ENCODE results near the gene ZNF440.
"Not testable (repeated sequence)": the region's sequence is repeated elsewhere in the genome, so short reads cannot be mapped to it uniquely, and the experiment has no call there.

The ZNF440 gene

DNA sequence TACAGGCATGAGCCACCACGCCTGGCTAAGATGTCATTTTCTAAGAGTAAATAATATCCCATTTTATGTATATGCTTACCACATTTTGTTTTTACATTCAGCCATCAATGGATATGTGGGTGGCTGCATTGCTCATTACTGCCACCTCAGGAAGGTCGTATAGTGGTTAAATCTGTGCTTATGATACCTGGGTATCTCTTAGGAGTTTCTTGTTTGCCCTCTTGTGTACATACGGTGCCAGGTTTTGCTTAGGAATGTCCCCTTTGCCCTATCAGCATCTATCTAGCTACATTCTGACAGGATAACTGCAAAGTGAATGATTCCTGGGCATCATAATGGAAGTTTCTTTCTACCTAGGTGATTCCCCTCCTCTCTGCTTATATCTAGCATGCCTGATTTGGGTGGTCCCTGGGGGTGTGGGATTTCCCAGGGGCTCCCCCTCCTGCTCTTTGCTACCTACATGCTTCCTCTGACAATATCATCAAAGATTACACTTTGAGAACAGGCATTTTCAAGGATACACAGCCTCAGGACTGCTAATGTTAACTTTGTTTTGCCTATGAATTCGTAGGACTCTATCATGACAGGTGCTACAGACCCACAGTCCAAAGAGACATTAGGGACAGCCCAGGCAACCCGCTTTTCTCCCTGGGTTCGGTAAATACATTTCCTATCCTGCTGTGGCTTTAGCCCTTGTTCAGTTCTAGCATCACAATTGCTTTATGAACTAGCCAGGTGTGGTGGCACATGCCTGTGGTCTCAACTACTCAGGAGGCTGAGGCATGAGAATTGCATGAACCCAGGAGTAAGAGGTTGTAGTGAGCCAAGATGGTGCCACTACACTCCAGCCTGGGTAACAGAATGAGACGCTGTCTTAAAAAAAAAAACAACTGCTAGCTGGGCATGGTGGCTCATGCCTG lies 15.1 kb downstream of the ZNF440 start:
- not testable (repeated sequence) for DNase-seq

DNA sequence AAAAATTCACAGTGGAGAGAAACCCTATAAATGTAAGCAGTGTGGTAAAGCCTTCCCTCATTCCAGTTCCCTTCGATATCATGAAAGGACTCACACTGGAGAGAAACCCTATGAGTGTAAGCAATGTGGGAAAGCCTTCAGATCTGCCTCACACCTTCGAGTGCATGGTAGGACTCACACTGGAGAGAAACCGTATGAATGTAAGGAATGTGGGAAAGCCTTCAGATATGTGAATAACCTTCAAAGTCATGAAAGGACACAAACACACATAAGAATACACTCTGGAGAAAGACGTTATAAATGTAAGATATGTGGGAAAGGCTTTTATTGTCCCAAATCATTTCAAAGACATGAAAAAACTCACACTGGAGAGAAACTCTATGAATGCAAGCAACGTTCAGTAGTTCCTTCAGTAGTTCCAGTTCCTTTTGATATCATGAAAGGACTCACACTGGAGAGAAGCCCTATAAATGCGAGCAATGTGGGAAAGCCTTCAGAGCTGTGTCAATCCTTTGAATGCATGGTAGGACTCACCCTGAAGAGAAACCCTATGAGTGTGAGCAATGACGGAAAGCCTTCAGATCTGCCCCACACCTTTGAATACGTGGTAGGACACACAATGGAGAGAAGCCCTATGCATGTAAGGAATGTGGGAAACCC lies 18.3 kb downstream of the ZNF440 start:
- no peak for DNase-seq

DNA sequence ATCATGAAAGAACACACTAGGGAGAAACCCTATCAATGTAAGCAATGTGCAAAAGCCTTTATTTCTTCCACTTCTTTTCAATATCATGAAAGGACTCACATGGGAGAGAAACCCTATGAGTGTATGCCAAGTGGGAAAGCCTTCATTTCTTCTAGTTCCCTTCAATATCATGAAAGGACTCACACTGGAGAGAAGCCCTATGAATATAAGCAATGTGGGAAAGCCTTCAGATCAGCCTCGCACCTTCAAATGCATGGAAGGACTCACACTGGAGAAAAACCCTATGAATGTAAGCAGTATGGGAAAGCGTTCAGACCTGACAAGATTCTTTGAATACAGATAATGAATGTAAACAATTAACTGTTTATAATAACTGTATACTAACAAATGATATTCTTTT lies 19.5 kb downstream of the ZNF440 start:
- DNase-seq = no peak

DNA sequence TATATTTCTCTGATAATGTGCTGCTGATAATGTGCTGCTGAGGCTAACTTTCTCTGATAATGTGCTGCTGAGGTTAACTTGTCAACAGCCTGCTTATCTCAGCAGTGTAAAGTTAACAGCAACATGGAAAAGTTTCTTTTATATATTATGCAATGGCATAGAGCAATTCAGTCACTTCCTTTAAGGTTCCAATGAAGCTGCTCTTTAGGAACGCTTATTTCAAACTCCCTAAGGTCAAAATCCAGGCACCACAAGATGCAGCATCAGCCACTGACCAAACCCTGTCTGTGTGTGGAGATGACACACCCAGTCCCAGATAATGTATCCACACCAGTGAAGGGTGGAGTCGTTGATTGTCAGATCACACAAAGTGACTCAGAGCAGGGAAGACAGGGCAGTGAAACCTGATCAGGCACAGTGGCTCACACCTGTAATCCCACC lies 21.6 kb downstream of the ZNF440 start:
- not testable (repeated sequence) for DNase-seq

DNA sequence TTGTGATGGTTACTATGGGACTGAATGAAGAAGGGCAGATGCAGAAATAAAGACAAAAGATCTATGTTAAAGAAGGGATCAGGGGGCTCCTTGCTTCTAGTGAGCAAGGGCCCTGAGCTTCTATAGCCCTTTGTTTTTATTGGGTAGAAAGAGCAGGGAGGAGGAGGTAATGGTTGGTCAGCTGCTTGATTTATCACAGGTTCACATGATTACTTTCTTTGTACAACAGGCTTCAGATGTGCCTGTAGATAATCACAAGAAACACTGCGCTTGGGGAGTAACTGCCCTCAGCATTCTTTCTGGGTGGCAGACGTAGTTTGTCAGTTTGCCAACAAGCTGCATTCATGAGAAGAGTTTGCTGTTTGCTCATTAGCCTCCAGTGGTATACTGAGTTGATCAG lies 29.6 kb downstream of the ZNF440 start:
- DNase-seq = no peak

DNA sequence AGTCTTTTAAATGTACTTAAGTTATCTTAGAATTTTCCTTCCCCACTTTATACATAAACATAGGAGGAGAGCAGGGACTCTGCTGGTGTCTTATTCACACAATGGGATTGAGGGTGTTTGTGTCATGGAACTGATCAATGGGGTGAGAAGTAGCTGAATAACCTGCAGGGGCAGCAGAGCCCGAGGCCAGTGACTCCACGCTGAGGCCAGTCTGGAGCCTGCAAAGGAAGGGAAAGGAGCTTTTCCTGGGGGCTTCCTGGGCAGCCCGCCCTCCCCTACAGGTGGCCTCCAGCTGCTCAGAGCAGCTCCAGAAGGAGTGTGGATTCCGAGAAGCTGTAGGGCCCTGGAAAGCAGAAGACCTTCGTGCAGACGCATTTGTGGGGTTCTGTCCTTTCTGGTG lies 33.5 kb downstream of the ZNF440 start:
- DNase-seq = not testable (repeated sequence)

DNA sequence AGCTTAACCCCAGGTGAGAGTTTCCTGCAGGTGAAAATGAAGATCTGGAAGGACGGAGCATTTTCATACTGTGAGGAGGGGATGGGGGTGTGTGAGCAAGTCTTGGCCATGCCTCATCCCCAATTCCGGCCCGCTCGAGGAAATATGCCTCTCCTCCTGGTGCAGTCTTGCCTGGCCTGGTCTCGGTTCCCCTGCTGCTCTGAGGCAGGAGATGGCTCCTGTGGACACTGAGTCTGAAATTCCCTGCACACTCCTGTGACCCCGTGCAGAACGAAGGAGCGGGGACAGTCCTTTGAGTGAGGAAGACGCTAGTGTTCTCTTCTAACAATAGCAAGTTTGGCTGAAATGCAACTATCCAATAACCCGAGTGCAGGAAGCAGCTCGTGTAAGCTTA lies 34.1 kb downstream of the ZNF440 start:
- DNase-seq = no peak

DNA sequence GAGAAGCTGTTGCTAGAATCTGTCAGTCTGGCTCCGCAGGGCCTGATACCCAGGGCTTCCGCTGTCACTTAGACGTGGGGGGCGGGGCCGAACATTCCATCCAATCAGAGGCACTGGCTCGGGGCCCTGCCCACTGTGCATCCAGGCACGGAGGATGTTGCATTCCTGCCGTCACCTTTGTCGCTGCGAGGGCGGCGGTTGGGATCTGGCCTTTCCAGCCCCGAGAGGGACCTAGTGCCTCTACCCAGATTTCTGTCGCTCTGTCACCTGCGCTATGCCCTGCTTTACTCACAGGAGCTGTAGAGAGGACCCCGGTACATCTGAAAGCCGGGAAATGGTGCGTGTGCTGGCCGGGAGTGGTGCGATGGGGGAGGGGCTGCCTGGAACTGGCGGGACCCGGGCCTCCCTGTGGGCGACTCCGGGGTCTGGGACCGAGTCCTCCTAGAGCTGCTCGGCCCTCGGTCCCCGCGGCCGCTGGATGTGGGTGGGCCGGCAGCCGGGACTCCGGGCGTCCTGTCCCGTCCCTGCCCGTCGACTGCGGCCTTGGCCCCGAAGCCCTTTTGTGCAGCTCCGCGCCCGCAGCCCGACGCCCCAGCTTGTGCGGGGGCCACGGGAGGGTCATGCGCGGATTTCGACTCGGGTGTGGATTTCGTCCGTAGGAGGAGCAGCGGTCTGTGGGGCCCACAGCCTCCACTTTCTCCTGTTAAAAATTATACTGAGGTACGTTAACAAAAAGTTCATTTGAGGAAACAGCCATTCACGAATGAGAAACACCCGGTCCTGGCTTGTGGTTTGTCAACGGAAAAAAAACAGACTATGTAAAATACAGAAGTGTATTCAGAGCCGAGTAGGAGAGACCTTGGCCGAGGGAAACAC lies 34.8 kb downstream of the ZNF440 start, which contains the start of gene ZNF439:
ZNF439 (plus strand) TSS at position 133 of the 876 bp plus-strand sequence; CDS start at position 275, 142 bp downstream.
- DNase-seq = peak; percentile 68

DNA sequence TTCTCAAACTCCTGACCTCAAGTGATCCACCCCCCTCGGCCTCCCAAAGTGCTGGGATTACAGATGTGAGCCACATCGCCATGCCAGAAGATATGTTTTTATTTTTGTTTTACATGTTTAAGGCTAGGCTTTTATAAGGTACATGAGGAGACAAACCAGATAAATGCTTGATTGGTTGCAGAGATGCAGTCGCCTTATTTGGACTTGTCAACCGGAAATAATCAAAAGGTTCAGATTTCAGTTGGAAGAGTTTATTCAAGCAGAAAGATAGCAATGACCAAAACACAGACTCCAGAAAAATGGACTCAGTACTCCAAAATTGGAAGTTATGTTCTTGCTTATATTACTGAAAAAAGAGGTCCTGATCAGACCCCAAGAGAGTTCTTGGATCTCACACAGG lies 36.2 kb downstream of the ZNF440 start:
- DNase-seq = not testable (repeated sequence)

DNA sequence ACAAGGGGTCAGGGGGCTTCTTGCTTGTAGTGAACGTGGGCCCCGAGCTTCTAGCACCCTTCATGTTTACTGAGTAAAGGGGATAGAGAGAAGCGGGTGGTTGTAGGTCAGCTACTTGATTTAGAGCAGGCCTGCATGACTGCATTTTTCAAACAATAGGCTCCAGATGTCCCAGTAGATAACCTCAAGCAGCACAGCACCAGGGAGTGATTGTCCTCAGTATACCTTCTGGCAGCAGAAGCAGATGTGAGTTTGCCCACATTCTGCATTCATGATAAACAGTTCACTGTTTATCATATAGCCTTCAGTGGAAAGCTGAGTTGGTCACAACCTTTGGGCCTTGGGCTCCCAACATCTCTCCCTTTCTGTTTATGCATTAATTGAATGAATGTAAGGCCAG lies 39.3 kb downstream of the ZNF440 start:
- DNase-seq = no peak

DNA sequence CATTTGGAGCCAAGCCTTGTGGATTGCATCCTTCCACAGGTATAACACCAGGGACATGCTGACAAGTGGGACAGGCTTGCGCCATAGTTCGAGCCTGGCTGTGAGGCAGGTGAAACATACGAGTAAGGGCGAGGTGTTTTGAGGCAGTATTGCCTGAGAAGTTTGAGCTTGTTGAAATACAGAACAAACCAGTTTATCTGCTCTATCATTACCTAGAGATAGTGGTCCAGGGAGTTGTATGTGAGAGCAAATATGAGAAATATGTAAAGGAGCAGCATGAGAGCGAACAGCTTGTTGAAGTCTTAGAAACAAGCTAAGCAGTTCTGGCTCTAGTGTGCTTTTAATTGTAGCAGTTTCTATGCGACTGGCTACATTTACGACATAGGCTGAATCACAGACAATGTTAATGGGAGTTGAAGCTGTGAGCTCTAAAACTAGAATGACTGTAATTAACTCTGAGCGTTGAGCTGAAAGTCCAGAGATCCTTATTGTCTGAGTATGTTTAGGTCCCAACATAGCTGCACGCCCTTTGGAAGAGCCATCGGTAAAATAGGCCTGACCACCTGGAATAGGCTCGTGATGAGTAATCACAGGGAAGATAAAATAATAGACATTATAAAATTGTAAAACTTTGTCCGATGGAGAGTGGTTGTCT lies 42.6 kb downstream of the ZNF440 start:
- DNase-seq = no peak

DNA sequence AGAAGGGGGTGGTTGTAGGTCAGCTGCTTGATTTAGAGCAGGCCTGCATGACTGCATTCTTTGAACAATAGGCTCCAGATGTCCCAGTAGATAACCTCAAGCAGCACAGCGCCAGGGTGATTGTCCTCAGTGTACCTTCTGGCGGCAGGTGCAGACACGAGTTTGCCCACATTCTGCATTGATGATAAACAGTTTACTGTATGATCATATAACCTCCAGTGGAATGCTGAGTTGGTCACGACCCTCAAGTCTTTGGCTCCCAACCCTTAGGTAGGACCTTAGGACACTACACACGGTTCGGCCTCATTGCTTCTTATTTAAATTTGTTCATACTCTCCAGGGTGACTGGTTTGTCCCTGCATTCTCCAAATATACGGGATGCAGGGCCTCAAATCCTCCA lies 46.6 kb downstream of the ZNF440 start:
- DNase-seq = no peak

DNA sequence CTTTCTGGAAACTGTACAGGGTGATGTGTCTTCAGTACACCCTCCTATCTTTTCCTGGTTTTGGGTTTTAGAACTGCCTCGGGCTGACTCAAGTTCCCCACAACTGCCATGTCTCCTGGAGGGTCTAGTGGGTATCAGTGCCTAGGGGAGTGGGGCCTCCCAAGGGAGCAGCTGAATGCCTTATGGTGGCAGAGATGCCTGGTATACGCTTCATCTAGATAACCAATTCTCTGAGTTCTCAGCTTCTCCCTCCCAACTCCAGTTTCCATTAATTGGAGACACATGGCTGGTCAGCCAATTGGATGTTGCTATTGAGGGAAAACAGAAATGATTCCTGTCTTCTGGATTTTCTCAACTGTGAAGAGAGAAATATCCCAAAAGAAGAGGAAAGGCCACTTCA lies 47.2 kb downstream of the ZNF440 start:
- DNase-seq = no peak

DNA sequence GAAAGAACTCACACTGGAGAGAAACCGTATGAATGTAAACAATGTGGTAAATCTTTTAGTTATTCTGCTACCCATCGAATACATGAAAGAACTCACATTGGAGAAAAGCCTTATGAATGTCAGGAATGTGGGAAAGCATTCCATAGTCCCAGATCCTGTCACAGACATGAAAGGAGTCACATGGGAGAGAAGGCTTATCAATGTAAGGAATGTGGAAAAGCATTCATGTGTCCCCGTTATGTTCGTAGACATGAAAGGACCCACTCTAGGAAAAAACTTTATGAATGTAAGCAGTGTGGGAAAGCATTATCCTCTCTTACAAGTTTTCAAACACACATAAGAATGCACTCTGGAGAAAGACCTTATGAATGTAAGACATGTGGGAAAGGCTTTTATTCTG lies 53.7 kb downstream of the ZNF440 start:
- DNase-seq = not testable (repeated sequence)

DNA sequence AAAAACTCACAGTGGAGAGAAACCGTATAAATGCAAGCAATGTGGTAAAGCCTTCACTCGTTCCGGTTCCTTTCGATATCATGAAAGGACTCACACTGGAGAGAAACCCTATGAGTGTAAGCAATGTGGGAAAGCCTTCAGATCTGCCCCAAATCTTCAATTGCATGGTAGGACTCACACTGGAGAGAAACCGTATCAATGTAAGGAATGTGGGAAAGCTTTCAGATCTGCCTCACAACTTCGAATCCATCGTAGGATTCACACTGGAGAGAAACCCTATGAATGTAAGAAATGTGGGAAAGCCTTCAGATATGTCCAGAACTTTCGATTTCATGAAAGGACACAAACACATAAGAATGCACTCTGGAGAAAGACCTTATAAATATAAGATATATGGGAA lies 54.1 kb downstream of the ZNF440 start:
- DNase-seq = no peak

DNA sequence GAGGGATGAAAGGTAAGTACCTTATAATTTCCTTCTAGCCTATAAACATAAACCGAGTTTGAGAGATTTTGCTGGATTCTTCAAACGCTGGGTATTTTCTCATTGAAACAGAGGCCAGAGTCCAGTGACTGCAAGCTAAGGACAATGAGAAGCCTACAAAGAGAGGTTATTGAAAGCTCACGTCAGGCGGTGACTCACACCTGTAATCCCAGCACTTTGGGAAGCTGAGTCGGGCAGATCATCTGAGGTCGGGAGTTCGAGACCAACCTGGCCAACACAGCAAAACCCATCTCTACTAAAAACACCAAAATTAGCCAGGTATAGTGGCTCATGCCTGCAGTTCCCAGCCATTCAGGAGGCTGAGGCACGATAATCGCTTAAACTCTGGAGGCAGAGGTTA lies 58.6 kb downstream of the ZNF440 start:
- no peak for DNase-seq

DNA sequence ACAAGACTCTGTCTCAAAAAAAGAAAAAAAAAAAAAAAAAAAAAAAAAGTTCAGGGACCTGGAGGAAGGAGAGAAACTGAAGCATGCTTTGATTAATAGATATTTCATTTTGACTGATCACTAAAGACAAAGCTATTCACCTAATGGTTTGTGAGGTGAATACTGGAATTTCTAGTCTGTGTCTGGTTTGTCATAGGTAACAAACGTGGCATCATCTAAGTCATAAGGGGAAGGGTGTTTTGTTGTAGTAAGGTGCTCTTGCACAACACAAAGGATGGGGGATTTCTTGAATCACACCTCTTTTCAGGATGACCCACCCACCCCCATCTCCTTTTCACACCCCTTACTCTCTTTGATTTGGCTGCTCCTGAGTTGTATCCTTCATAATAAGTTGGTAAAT lies 59.7 kb downstream of the ZNF440 start:
- no peak for DNase-seq

DNA sequence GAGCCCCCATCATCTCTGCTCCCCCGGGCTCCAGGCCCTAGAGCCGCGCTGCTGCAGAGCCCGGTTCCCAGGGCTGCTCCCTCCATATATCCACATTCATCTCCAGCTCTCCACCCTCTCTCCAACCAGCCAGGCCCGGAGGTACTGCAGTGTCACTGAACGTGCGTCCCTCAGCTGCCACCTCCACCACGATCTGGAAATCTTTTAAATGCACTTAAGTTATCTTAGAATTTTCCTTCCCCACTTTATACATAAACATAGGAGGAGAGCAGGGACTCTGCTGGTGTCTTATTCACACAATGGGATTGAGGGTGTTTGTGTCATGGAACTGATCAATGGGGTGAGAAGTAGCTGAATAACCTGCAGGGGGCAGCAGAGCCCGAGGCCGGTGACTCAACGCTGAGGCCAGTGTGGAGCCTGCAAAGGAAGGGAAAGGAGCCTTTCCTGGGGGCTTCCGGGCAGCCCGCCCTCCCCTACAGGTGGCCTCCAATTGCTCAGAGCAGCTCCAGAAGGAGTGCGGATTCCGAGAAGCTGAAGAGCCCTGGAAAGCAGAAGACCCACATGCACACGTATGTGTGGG lies 65.7 kb downstream of the ZNF440 start:
- not testable (repeated sequence) for DNase-seq

DNA sequence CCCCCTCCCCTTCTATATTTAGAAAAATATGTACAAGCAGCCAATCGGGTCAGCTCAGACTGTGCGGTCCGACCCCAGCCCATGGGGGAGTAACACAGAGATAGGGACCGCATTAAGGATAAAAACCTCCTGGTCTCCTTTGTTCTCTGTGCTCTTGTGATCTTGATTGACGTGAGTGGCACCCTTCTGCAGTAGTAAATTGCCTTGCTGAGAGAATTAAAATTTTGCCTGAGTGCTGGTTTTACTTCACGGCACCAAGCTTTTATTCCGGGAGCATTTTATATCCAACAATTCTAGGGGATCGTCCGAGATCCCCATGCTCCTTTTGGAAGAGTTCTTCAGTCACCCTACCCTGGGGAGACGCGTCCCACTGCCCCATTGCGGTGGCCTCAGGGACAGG lies 66.5 kb downstream of the ZNF440 start:
- DNase-seq = no peak

DNA sequence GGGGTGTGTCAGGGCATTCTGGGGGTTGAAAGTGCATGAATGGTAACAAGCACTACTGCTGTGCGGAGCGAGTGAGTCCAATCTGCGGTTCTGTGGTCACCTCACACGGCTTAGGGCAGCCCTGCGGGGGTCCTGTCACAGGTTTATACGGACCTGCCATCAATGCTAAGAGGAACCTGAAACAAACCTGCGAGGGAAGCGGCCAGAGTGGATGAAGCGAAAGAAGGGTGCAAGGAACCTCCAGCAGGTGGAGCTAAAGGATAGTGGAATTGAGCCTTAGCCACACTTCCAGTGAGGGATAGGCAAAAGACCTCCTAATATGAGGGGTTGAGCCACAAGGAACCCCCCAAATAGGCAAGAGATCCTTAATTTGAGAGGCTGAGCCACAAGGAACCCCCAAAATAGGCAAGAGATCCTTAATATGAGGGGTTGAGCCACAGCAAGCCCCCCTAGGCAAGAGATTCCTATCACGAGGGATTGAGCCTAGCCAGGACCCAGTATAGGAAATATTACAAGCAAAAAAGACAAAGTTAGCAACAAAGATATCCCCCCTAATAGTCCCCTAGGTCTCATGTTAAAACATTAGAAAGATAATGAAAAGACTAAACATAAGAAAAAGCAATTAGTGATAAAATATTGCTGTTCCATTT lies 67.2 kb downstream of the ZNF440 start:
- peak; percentile 61 for DNase-seq

DNA sequence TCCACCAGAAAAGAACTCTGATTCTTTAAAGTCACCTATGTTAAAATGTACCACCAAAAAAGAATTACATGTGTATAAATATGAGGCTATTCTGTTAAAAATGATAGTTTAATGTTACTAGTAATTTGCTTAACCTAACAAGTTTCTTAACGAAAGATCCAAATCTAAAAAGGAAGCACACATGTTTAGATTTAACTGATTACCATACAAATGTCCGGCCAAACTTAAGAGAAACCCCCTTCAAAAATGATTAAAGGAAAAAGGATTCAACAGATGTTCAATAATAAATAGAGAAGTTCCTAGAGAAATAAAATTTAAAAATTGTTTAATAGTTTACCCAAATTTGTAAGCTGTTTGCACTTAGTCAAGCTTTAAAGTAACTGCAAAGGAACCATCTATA lies 68.5 kb downstream of the ZNF440 start:
- DNase-seq = no peak

Measured in inflammatory macrophage treated with lipopolysaccharide for 4 hours (primary cell).